Mucosa of stomach (tissue), 1 donor: ENCODE measurements around the gene TH.
"Not testable (repeated sequence)": the region's sequence is repeated elsewhere in the genome, so short reads cannot be mapped to it uniquely, and the experiment has no call there.

Experiments
- H3K27me3 ChIP-seq: one replicate; pipeline ENCODE4 v1.7.0; 2013; ENCODE audit warnings: mild to moderate bottlenecking, low read length; ENCODE audit not compliant: control insufficient read depth, insufficient read depth
- H3K36me3 ChIP-seq: one replicate; pipeline ENCODE4 v1.7.0; 2013; ENCODE audit warnings: low read length; ENCODE audit not compliant: control insufficient read depth, insufficient read depth
- H3K4me1 ChIP-seq: one replicate; pipeline ENCODE4 v1.7.0; 2013; ENCODE audit warnings: mild to moderate bottlenecking, low read length; ENCODE audit not compliant: control insufficient read depth, insufficient read depth
- H3K4me3 ChIP-seq: one replicate; pipeline ENCODE4 v1.7.0; 2013; ENCODE audit warnings: low read length
- H3K9ac ChIP-seq: one replicate; pipeline ENCODE4 v1.7.0; 2013; ENCODE audit warnings: mild to moderate bottlenecking, low read length, moderate library complexity
- H3K9me3 ChIP-seq: one replicate; pipeline ENCODE4 v1.7.0; 2013; ENCODE audit warnings: mild to moderate bottlenecking, low read length, moderate library complexity; ENCODE audit not compliant: control insufficient read depth
- donor health status: Pancreatic carcinoma.

TH gene

GRCh38 chr11:2198621-2199365, 27.2 kb upstream of the TH start:
- peaks cover 20% of the 10 kb centered on the region for H3K27me3 ChIP-seq
- peaks cover 34% of the 10 kb centered on the region for H3K4me1 ChIP-seq
- no peak overlapping the region for H3K9ac ChIP-seq
- H3K9me3 ChIP-seq: no peaks in the 10 kb centered on the region
- no peak overlapping the region for H3K4me3 ChIP-seq
- no peaks in the 10 kb centered on the region for H3K36me3 ChIP-seq

- Histone ChIP-seq H3K4me3 (no peak overlapping the region), H3K9me3 (no peaks in the 10 kb centered on the region), H3K36me3 (no peaks in the 10 kb centered on the region), H3K4me1 (peaks cover 32% of the 10 kb centered on the region), H3K9ac (no peak overlapping the region), H3K27me3 (peaks cover 15% of the 10 kb centered on the region)
Observed at GRCh38 chr11:2197771-2198520, 26.3 kb upstream of the TH start.

- Histone ChIP-seq H3K27me3 (peaks cover 23% of the 10 kb centered on the region), H3K4me1 (peaks cover 26% of the 10 kb centered on the region), H3K4me3 (no peak overlapping the region), H3K9ac (no peak overlapping the region), H3K36me3 (no peaks in the 10 kb centered on the region), H3K9me3 (no peaks in the 10 kb centered on the region)
Observed at GRCh38 chr11:2196970-2197770, 25.6 kb upstream of the TH start.

- Histone ChIP-seq H3K9me3 (no peaks in the 10 kb centered on the region), H3K4me3 (no peak overlapping the region), H3K27me3 (peaks cover 29% of the 10 kb centered on the region), H3K4me1 (peaks cover 18% of the 10 kb centered on the region), H3K9ac (no peak overlapping the region), H3K36me3 (no peaks in the 10 kb centered on the region)
Observed at GRCh38 chr11:2195756-2196088, 24.1 kb upstream of the TH start.

DNA sequence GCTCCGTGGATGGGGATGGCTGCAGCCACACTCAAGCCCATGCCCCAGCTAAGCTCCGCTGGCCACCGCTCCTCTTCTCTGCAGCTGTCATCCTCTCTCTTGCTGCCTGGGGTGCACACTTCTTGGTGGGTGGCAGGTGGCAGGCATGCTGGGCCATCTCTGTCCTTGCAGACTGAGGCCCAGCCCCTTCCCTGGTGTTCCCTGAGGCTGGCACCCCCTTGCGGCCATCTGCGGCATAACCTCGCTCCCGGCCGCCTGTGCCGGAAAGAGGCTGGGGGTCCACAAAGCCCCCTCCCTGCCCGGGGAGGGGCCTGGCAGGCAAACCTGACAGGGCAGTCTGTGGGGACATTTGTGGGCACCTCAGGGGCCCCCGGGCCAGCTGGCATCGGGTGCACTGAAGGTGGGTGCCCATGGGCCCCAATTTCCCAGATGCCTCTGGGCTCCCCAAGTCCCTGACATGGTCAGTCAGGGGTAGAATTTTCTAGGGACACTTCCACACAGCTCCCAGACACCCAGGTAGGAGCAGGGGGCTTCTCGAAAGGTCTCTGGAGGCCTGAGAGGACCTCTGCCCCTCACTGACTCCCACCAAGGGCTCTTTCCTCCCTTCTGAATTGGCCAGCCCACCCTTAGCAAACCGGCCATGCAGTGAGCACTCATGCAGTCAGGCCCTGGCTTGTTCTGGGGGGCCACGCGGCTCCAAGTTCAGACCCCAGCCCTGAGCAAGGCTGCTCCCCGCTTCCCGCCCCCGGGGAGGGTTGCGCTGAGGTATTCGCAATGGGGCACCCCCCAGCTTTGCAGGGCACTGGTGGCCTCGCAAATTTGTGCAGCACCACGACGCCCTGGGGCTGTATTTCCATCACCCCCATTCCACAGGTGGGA, 23.5 kb upstream of the TH start:
- no peak overlapping the region for H3K9ac ChIP-seq
- peaks cover 18% of the 10 kb centered on the region for H3K4me1 ChIP-seq
- H3K9me3 ChIP-seq: no peaks in the 10 kb centered on the region
- peaks cover 35% of the 10 kb centered on the region for H3K27me3 ChIP-seq
- no peak overlapping the region for H3K4me3 ChIP-seq
- no peaks in the 10 kb centered on the region for H3K36me3 ChIP-seq

DNA sequence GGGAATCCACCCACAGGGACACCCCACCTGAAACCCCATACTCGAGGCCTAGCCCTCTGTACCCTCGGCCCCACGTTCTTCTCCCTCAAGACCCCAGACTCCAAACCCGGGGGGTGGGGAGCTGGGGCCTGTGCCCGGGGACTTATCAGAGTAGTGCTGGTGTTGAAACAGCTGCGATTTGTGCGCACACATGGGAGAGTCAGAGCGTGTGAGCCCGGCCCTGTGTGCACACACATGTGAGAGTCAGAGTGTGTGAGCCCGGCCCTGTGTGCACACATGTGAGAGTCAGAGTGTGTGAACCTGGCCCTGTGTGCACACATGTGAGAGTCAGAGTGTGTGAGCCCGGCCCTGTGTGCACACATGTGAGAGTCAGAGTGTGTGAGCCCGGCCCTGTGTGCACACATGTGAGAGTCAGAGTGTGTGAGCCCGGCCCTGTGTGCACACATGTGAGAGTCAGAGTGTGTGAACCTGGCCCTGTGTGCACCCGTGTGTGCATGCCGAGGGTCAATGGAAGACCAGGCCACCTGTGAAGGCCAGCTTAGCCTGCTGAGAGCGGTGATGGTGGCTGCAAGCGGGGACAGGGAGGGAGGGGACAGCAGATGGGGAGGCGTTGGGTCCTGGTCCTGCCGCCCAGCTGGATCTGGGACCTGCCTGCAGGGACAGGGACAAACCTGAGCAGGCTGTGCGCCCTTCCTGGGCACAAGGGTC, 22.4 kb upstream of the TH start:
- not testable (repeated sequence) for H3K36me3 ChIP-seq, H3K4me3 ChIP-seq, H3K9me3 ChIP-seq, H3K9ac ChIP-seq
- H3K27me3 ChIP-seq: peaks cover 38% of the 10 kb centered on the region
- H3K4me1 ChIP-seq: peaks cover 18% of the 10 kb centered on the region

DNA sequence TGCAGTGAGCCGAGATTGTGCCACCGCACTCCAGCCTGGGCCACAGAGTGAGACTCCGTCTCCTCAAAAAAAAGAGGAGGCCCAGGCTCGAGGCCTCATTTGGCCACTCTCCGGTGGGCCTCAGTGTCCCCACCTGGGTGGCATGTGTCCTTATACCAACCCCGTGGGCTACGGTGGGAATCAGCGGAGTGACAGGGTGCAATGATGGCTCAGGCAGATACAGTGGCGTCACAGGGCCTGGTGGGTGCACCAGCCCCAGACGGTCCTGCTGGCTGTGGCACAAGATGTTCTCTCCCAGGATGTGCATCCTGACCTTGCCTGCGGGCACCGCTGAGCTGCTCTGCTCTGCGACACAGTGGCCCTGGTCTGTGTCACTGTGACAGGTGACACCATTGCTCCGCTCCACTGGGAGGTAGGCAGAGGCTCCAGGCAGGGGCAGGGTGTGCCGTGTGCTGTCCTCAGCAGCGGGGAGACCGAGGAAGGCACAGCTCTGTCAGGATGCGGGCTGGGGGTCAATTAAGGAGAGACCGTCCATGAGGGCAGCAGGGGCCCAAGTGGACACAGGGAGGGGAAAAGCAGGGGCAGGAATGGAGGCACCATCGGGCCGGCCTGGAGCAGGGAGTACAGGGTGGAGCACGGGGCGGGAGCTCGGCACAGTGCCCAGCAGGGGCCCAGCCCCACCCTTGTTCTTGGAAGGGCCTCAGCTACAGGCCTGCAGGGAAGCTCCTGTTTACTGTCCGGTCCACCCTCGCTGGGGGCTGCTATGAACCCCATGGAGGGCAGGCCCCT, 21.7 kb upstream of the TH start:
- H3K4me3 ChIP-seq: no peak overlapping the region
- peaks cover 38% of the 10 kb centered on the region for H3K27me3 ChIP-seq
- no peaks in the 10 kb centered on the region for H3K36me3 ChIP-seq
- H3K9ac ChIP-seq: no peak overlapping the region
- H3K9me3 ChIP-seq: no peaks in the 10 kb centered on the region
- H3K4me1 ChIP-seq: peaks cover 18% of the 10 kb centered on the region

GRCh38 chr11:2192435-2192834, 20.8 kb upstream of the TH start:
- H3K9ac ChIP-seq: no peak overlapping the region
- H3K4me1 ChIP-seq: peaks cover 17% of the 10 kb centered on the region
- H3K4me3 ChIP-seq: no peak overlapping the region
- peaks cover 45% of the 10 kb centered on the region for H3K27me3 ChIP-seq
- no peaks in the 10 kb centered on the region for H3K36me3 ChIP-seq
- no peaks in the 10 kb centered on the region for H3K9me3 ChIP-seq

DNA sequence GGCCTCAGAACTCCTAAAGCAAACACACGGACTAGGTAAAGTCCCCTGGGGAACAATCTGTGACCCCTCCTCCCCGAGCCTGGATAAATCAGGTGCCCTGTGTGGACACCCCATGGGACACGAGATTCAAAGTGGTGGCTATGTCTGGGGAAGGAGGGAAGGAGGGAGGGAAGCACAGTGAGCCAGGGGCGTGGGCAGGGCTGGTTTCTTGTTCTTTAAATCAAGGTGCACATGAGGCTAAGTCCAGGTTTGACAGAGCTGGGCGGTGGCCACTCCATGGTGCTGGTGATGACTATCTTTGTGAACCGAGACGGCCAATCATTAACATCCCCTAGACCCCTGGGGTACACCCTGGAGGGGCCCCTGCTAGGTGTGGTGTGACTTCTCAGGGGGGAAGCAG, 20.3 kb upstream of the TH start:
- no peaks in the 10 kb centered on the region for H3K36me3 ChIP-seq
- H3K9me3 ChIP-seq: no peaks in the 10 kb centered on the region
- H3K9ac ChIP-seq: no peak overlapping the region
- peaks cover 48% of the 10 kb centered on the region for H3K27me3 ChIP-seq
- H3K4me1 ChIP-seq: peaks cover 11% of the 10 kb centered on the region
- no peak overlapping the region for H3K4me3 ChIP-seq

GRCh38 chr11:2190657-2191471, 19.2 kb upstream of the TH start:
- no peaks in the 10 kb centered on the region for H3K36me3 ChIP-seq
- H3K4me1 ChIP-seq: peaks cover 14% of the 10 kb centered on the region
- no peak overlapping the region for H3K4me3 ChIP-seq
- H3K9ac ChIP-seq: no peak overlapping the region
- no peaks in the 10 kb centered on the region for H3K9me3 ChIP-seq
- H3K27me3 ChIP-seq: peaks cover 48% of the 10 kb centered on the region
